Astrocyte (in vitro differentiated cells and primary cell): Measurements from ENCODE around the gene ICAM5. TPM values are rescaled to one million over a fixed set of nuclear protein-coding genes. Genes with fewer than 3 reads are reported as not detected.

Experiments
- DNase-seq: peaks from one replicate; pipeline ENCODE4 v3.0.0-alpha.2; 2010; ENCODE audit warnings: low read depth
- FAIRE-seq: peaks from 2 replicates; lab custom pipeline; 2011; peaks lifted over from hg19 to GRCh38; lab: Jason Lieb, UNC
- H2AFZ ChIP-seq: 2 replicates; pipeline ENCODE4 v1.6.0; 2012; ENCODE audit warnings: low read depth, low read length, inconsistent platforms
- H3K27ac ChIP-seq: 2 replicates; pipeline ENCODE4 v1.5.1; 2011; ENCODE audit warnings: low read depth, low read length, inconsistent platforms
- H3K27me3 ChIP-seq: 2 replicates; pipeline ENCODE4 v1.6.0; 2011; ENCODE audit warnings: low read length, inconsistent platforms; ENCODE audit not compliant: insufficient read depth
- H3K36me3 ChIP-seq: 2 replicates; pipeline ENCODE4 v1.5.1; 2011; ENCODE audit warnings: low read length, inconsistent platforms; ENCODE audit not compliant: insufficient read depth
- H3K4me1 ChIP-seq: 2 replicates; pipeline ENCODE4 v1.5.1; 2011; ENCODE audit warnings: low read length, inconsistent platforms; ENCODE audit not compliant: insufficient read depth
- H3K4me2 ChIP-seq: 2 replicates; pipeline ENCODE4 v1.6.0; 2012; ENCODE audit warnings: low read length, inconsistent platforms
- H3K4me3 ChIP-seq: 2 replicates; pipeline ENCODE4 v1.5.1; 2011; ENCODE audit warnings: low read depth, mild to moderate bottlenecking, low read length, inconsistent platforms; ENCODE audit not compliant: insufficient read depth
- H3K79me2 ChIP-seq: 2 replicates; pipeline ENCODE4 v1.6.0; 2012; ENCODE audit warnings: mild to moderate bottlenecking, low read length, inconsistent platforms; ENCODE audit not compliant: insufficient read depth
- H3K9ac ChIP-seq: 2 replicates; pipeline ENCODE4 v1.6.0; 2012; ENCODE audit warnings: mild to moderate bottlenecking, low read length, inconsistent platforms
- H3K9me3 ChIP-seq: 2 replicates; pipeline ENCODE4 v1.5.1; 2012; ENCODE audit warnings: low read depth, mild to moderate bottlenecking, low read length, inconsistent platforms; ENCODE audit not compliant: insufficient read depth
- H4K20me1 ChIP-seq: 2 replicates; pipeline ENCODE4 v1.6.0; 2012; ENCODE audit warnings: low read length, inconsistent platforms; ENCODE audit not compliant: insufficient read depth
- H3K27ac Mint-ChIP-seq: one replicate; pipeline ENCODE4 v1.8.0; 2021; ENCODE audit warnings: mild to moderate bottlenecking, mixed read lengths; ENCODE audit not compliant: unreplicated experiment
- H3K27me3 Mint-ChIP-seq: one replicate; pipeline ENCODE4 v1.8.0; 2021; ENCODE audit warnings: low read depth, mixed read lengths; ENCODE audit not compliant: unreplicated experiment
- H3K36me3 Mint-ChIP-seq: one replicate; pipeline ENCODE4 v1.8.0; 2021; ENCODE audit warnings: low read depth, mixed read lengths; ENCODE audit not compliant: unreplicated experiment
- H3K4me1 Mint-ChIP-seq: one replicate; pipeline ENCODE4 v1.8.0; 2021; ENCODE audit warnings: low read depth, mixed read lengths; ENCODE audit not compliant: unreplicated experiment
- H3K4me3 Mint-ChIP-seq: one replicate; pipeline ENCODE4 v1.8.0; 2021; ENCODE audit warnings: mild to moderate bottlenecking, moderate library complexity, mixed read lengths; ENCODE audit not compliant: unreplicated experiment
- H3K9me3 Mint-ChIP-seq: one replicate; pipeline ENCODE4 v1.8.0; 2021; ENCODE audit warnings: mild to moderate bottlenecking, mixed read lengths; ENCODE audit not compliant: unreplicated experiment
- EZH2 ChIP-seq: IDR thresholded peaks from 2 replicates; pipeline ENCODE4 v1.6.1; 2012; ENCODE audit warnings: mild to moderate bottlenecking, low read length, inconsistent platforms; ENCODE audit not compliant: insufficient read depth
- total RNA-seq: library from RNA; stranded (reverse); gene quantifications from 2 replicates; pipeline ENCODE4 v1.2.1, GENCODE V29; 2021
- TF ChIP-seq, protein P1 (sequence below): IDR thresholded peaks from 2 replicates; pipeline ENCODE4 v1.5.1; 2011; ENCODE audit warnings: low read depth, mild to moderate bottlenecking, inconsistent platforms, low read length, moderate library complexity; ENCODE audit not compliant: insufficient read depth

The ICAM5 gene
- total RNA-seq, 1 donor from 2014 or later, result 0.07 TPM

DNA sequence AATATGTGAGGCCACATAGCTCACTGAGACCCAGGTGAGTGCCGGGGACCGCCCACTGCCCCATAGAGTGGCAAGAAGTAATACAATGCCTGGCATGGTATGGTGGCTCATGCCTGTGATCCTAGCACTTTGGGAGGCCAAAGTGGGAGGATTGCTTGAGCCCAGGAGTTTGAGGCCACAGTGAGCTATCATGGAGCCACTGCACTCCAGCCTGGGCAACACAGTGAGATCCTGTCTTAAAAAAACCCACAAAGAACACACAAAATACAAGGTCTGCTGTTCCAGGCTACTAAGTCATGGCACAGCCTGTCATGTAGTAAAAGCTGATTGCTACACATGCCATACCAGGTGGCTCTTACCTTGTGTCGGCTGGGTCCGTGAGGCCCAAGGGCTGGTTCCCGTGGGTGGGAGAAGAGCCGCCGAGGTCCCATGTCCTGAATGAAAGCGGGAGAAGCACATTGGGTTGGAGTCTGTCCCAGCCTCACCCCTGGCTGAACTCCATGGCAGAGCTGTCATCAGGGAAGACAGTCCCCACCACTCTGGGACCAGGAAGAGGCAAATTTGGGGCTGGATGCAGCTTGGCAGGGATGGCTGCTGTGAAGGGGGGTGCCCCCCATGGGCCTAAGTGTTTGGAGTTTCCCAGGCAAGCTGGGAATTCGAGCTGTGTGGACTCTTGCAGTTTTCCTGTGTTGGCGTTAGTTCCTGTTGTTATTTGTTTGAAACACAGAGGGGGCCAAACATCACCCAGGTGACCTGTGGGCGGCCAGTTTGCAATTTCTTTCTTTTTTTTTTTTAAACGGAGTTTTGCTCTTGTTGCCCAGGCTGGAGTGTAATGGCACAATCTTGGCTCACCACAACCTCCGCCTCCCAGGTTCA lies 29.3 kb downstream of the ICAM5 start:
- peaks cover 12% of the 10 kb centered on the region for H3K36me3 ChIP-seq
- Mint-ChIP-seq H3K9me3 (no peaks in the 10 kb centered on the region), H3K4me1 (peaks cover 6% of the 10 kb centered on the region)

DNA sequence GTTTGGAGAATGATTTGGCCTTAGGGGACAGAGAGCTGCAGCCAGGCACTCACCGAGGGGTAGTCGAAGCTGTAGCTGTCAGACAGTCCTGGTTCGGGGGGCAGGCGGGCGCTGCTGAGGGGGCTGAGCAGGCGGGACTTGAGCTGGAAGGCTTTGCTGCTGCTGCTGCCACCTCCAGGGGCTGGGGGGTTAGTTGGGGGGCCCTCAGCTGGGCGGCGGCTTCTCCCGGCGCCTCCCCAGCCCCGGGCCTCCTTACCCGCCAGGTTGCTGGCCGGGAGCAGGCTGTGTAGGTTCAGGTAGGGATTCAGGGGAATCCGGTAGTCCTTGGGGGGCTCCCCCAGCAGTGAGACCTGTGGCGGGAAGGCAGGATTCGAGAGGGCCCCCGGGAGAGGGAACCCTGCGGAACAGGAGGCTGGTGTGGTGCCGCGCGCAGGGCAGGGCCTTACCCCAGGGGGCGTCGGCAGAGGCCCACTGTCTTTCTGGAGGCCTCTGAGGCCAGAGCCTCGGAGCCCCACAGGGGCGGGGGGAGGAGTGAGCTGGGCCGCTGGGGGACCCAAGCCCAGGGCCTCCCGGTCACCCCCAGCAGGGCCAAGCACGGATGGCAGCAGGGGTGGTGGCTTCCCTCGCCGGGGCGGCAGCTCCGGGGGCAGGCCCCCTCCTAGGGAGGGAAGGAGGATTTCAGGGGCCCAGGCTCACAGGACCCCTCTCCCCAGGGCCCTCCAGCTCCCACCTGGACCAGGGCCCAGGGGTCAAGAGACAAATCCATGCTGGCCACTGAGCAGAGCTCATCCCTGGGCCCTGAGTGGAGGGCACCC lies 31.1 kb downstream of the ICAM5 start:
- TF ChIP-seq, protein P1, sequence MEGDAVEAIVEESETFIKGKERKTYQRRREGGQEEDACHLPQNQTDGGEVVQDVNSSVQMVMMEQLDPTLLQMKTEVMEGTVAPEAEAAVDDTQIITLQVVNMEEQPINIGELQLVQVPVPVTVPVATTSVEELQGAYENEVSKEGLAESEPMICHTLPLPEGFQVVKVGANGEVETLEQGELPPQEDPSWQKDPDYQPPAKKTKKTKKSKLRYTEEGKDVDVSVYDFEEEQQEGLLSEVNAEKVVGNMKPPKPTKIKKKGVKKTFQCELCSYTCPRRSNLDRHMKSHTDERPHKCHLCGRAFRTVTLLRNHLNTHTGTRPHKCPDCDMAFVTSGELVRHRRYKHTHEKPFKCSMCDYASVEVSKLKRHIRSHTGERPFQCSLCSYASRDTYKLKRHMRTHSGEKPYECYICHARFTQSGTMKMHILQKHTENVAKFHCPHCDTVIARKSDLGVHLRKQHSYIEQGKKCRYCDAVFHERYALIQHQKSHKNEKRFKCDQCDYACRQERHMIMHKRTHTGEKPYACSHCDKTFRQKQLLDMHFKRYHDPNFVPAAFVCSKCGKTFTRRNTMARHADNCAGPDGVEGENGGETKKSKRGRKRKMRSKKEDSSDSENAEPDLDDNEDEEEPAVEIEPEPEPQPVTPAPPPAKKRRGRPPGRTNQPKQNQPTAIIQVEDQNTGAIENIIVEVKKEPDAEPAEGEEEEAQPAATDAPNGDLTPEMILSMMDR, result no peak
- no peak for TF ChIP-seq EZH2
- FAIRE-seq (no peak), DNase-seq (no peak)
- Histone ChIP-seq H4K20me1 (peaks cover 14% of the 10 kb centered on the region), H3K27me3 (no peaks in the 10 kb centered on the region), H3K4me2 (no peak overlapping the region), H3K9me3 (no peaks in the 10 kb centered on the region), H3K36me3 (peaks cover 21% of the 10 kb centered on the region), H2AFZ (no peak overlapping the region), H3K4me1 (no peaks in the 10 kb centered on the region), H3K4me3 (no peak overlapping the region), H3K79me2 (no peaks in the 10 kb centered on the region), H3K9ac (no peak overlapping the region), H3K27ac (no peak overlapping the region)
- Mint-ChIP-seq H3K27ac (no peak overlapping the region), H3K27me3 (no peaks in the 10 kb centered on the region), H3K4me1 (peaks cover 4% of the 10 kb centered on the region), H3K4me3 (no peak overlapping the region), H3K36me3 (peaks cover 16% of the 10 kb centered on the region), H3K9me3 (no peaks in the 10 kb centered on the region)

More for the DNA sequence above, 29.3 kb downstream of the ICAM5 start:
- Mint-ChIP-seq H3K4me3 (no peak overlapping the region), H3K27ac (no peak overlapping the region), H3K27me3 (no peaks in the 10 kb centered on the region), H3K36me3 (peaks cover 14% of the 10 kb centered on the region)
- Histone ChIP-seq H3K4me1 (no peaks in the 10 kb centered on the region), H2AFZ (no peak overlapping the region), H4K20me1 (peaks cover 14% of the 10 kb centered on the region), H3K9ac (no peak overlapping the region), H3K4me2 (no peak overlapping the region), H3K79me2 (peaks cover 6% of the 10 kb centered on the region), H3K27me3 (no peaks in the 10 kb centered on the region), H3K9me3 (no peaks in the 10 kb centered on the region), H3K4me3 (no peak overlapping the region), H3K27ac (no peak overlapping the region)
- no peak for TF ChIP-seq EZH2
- TF ChIP-seq, protein P1, result no peak
- DNase-seq, result no peak
- FAIRE-seq, result no peak
